NOMO-1 (cell line): ENCODE data around the gene DEFB112.

Source experiments
- DNase-seq, 2 experiments: peaks; one replicate each; lab custom pipeline; 2025; ENCODE audit not compliant: unreplicated experiment in 2 of 2; lab: John Stamatoyannopoulos, UW

The DEFB112 gene

GRCh38 chr6:50049829-50050228, at the start of gene DEFB112:
Gene DEFB112 (minus strand): TSS chr6:50049929. CDS start chr6:50049869, 60 bp downstream.
- no peak for DNase-seq

- no peak for DNase-seq
Observed at GRCh38 chr6:50098641-50098993, 48.9 kb upstream of the DEFB112 start.

GRCh38 chr6:50097966-50098640, 48.4 kb upstream of the DEFB112 start:
- no peak for DNase-seq

- DNase-seq, result no peak
Observed at GRCh38 chr6:50096296-50096695, 46.6 kb upstream of the DEFB112 start.

GRCh38 chr6:50093938-50094272, 44.2 kb upstream of the DEFB112 start:
- DNase-seq, result no peak

GRCh38 chr6:50093116-50093937, 43.6 kb upstream of the DEFB112 start:
- no peak for DNase-seq

- no peak for DNase-seq
Observed at GRCh38 chr6:50091641-50092040, 41.9 kb upstream of the DEFB112 start.

GRCh38 chr6:50089911-50090310, 40.2 kb upstream of the DEFB112 start:
- DNase-seq, result no peak

GRCh38 chr6:50087231-50087954, 37.7 kb upstream of the DEFB112 start:
- DNase-seq, result no peak

GRCh38 chr6:50077385-50077784, 27.7 kb upstream of the DEFB112 start:
- DNase-seq, result no peak

GRCh38 chr6:50076431-50076830, 26.7 kb upstream of the DEFB112 start:
- DNase-seq, result no peak

- DNase-seq, result no peak
Observed at GRCh38 chr6:50071921-50072320, 22.2 kb upstream of the DEFB112 start.

- DNase-seq, result no peak
Observed at GRCh38 chr6:50070101-50070500, 20.4 kb upstream of the DEFB112 start.

- DNase-seq, result no peak
Observed at GRCh38 chr6:50062051-50062450, 12.3 kb upstream of the DEFB112 start.

GRCh38 chr6:50056242-50056641, 6.5 kb upstream of the DEFB112 start:
- no peak for DNase-seq

GRCh38 chr6:50047026-50047425, 2.7 kb downstream of the DEFB112 start:
- DNase-seq, result no peak

GRCh38 chr6:50030777-50031562, 18.8 kb downstream of the DEFB112 start:
- no peak for DNase-seq

GRCh38 chr6:50030350-50030749, 19.4 kb downstream of the DEFB112 start:
- no peak for DNase-seq

GRCh38 chr6:50025258-50025657, 24.5 kb downstream of the DEFB112 start:
- DNase-seq, result no peak

GRCh38 chr6:50021894-50022293, 27.8 kb downstream of the DEFB112 start, which contains the start of gene DEFB110:
Gene DEFB110 (minus strand): TSS chr6:50021994. CDS start chr6:50021935, 59 bp downstream.
- DNase-seq, result no peak

GRCh38 chr6:50007819-50008218, 41.9 kb downstream of the DEFB112 start:
- no peak for DNase-seq
